Upper lobe of right lung (tissue), 1 donor: ENCODE results near the gene MSANTD4. TPM values are rescaled to one million over a fixed set of nuclear protein-coding genes. Genes with fewer than 3 reads are reported as not detected.
A peak's percentile ranks its signal among the peaks of the same experiment; 100 is the strongest.

Experiments
- ATAC-seq: fragments of 200-7000 bp; cut with Tn5 transposase; one replicate; pipeline ENCODE4 v1.9.1; 2020; ENCODE audit warnings: mild to moderate bottlenecking, moderate library complexity
- DNase-seq: peaks from one replicate; pipeline ENCODE4 v3.0.0-alpha.2; 2020
- H3K27ac ChIP-seq: fragments of 200-600 bp; one replicate; pipeline ENCODE4 v1.8.0; 2022
- H3K27me3 ChIP-seq: fragments of 200-600 bp; one replicate; pipeline ENCODE4 v1.8.0; 2022; ENCODE audit warnings: mild to moderate bottlenecking
- H3K36me3 ChIP-seq: fragments of 200-600 bp; one replicate; pipeline ENCODE4 v1.8.0; 2022
- H3K4me1 ChIP-seq: fragments of 200-600 bp; one replicate; pipeline ENCODE4 v1.8.0; 2022
- H3K4me3 ChIP-seq: fragments of 200-600 bp; one replicate; pipeline ENCODE4 v1.8.0; 2022; ENCODE audit warnings: mild to moderate bottlenecking
- H3K9me3 ChIP-seq: fragments of 200-600 bp; one replicate; pipeline ENCODE4 v1.8.0; 2022
- CTCF ChIP-seq: fragments of 200-600 bp; IDR thresholded peaks from one replicate; pipeline ENCODE4 v1.8.0; 2022; ENCODE audit warnings: antibody characterized with exemption
- intact Hi-C: fragments of 100-400 bp; cut with DNase I; formaldehyde crosslinking; loops from one replicate; pipeline ENCODE4 v1.11.0; 2022
- total RNA-seq: library from RNA; stranded (reverse); fragmentation: NEBNext Ultra II Directional; extraction: Animal tissue kit (Norgen Biotek cat#: 25700); gene quantifications from one replicate; pipeline ENCODE4 v1.2.1, GENCODE V29; 2021
- donor health status: DM: no; HTN: yes; CAD: no; lungs with severe emphysema.

MSANTD4 gene
- total RNA-seq, 1 donor from 2014 or later = 15.4 TPM

GRCh38 chr11:106021181-106021966 is 666 bp downstream of the MSANTD4 start:
- H3K27ac ChIP-seq = peak overlapping the region; percentile 81
- H3K9me3 ChIP-seq = no peaks in the 10 kb centered on the region
- H3K4me1 ChIP-seq = peaks cover 5% of the 10 kb centered on the region
- TF ChIP-seq CTCF = no peak
- DNase-seq = no peak
- H3K27me3 ChIP-seq = no peaks in the 10 kb centered on the region
- intact Hi-C loops = no loop called here
- H3K4me3 ChIP-seq = peak overlapping the region; percentile 86
- ATAC-seq = peak; percentile 2
- H3K36me3 ChIP-seq = no peaks in the 10 kb centered on the region

DNA sequence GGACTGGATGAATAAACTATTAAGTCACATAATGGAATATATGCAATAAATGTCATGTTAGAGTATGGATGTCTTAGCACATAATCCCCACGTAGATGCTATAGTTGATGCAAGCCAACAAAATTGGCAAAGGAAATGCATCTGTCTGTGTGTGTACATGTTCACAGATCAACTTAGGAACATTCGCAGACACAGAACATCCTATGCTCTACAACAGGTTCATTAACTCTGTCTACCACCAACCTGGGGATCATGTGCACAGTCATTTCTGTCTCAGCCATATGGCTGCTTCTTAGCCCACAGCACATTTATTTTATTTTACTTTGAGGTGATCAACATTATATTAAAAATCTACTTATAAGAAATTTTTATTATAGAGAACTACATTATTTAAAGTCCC is 4.9 kb downstream of the MSANTD4 start:
- ATAC-seq = no peak
- peaks cover 5% of the 10 kb centered on the region for H3K4me1 ChIP-seq
- no peak for DNase-seq
- no peaks in the 10 kb centered on the region for H3K9me3 ChIP-seq
- no peak overlapping the region for H3K27ac ChIP-seq
- H3K36me3 ChIP-seq = no peaks in the 10 kb centered on the region
- H3K27me3 ChIP-seq = no peaks in the 10 kb centered on the region
- intact Hi-C loops = no loop called here
- TF ChIP-seq CTCF = no peak
- H3K4me3 ChIP-seq = no peak overlapping the region

GRCh38 chr11:106015066-106015465 is 7.0 kb downstream of the MSANTD4 start:
- DNase-seq = no peak
- H3K27me3 ChIP-seq = no peaks in the 10 kb centered on the region
- no peak overlapping the region for H3K4me3 ChIP-seq
- TF ChIP-seq CTCF = no peak
- intact Hi-C loops = no loop called here
- peaks cover 4% of the 10 kb centered on the region for H3K4me1 ChIP-seq
- no peak for ATAC-seq
- peaks cover 10% of the 10 kb centered on the region for H3K36me3 ChIP-seq
- H3K27ac ChIP-seq = no peak overlapping the region
- no peaks in the 10 kb centered on the region for H3K9me3 ChIP-seq

- DNase-seq = no peak
- Histone ChIP-seq H3K27ac (no peak overlapping the region), H3K4me3 (no peak overlapping the region), H3K36me3 (peaks cover 14% of the 10 kb centered on the region), H3K9me3 (no peaks in the 10 kb centered on the region), H3K4me1 (no peaks in the 10 kb centered on the region), H3K27me3 (no peaks in the 10 kb centered on the region)
- ATAC-seq = no peak
- intact Hi-C loops = no loop called here
- TF ChIP-seq CTCF = no peak
Measured at GRCh38 chr11:106014620-106015019, 7.4 kb downstream of the MSANTD4 start.

DNA sequence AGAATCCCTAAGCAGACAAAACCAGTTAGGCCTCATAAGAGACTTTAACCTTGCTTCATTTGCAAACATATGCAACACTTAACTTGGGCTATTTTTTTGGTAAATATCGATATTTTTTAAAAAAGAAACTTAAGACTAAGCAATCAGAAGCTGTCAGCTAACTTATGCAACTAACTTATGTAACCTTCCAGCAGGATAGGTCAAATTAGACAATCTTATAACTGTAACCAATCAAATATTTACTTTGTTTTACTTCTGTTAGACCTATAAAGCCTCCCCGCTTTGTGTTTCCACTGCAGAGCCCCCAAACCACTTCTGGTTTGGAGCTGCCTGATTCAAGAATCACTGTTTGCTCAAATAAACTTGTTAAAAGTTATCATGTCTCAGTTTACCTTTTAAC is 8.0 kb downstream of the MSANTD4 start:
- H3K4me3 ChIP-seq = no peak overlapping the region
- no peak for TF ChIP-seq CTCF
- no peaks in the 10 kb centered on the region for H3K27me3 ChIP-seq
- no peaks in the 10 kb centered on the region for H3K4me1 ChIP-seq
- H3K9me3 ChIP-seq = no peaks in the 10 kb centered on the region
- DNase-seq = no peak
- H3K36me3 ChIP-seq = peaks cover 20% of the 10 kb centered on the region
- H3K27ac ChIP-seq = no peak overlapping the region
- no peak for ATAC-seq
- intact Hi-C loops = no loop called here

- intact Hi-C loops = no loop called here
Measured at GRCh38 chr11:106012744-106013143, 9.3 kb downstream of the MSANTD4 start.

More at GRCh38 chr11:106012744-106013143, 9.3 kb downstream of the MSANTD4 start:
- Histone ChIP-seq H3K36me3 (peaks cover 29% of the 10 kb centered on the region), H3K9me3 (no peaks in the 10 kb centered on the region), H3K4me1 (no peaks in the 10 kb centered on the region), H3K27ac (no peak overlapping the region), H3K27me3 (no peaks in the 10 kb centered on the region), H3K4me3 (no peak overlapping the region)
- ATAC-seq = no peak
- TF ChIP-seq CTCF = no peak
- DNase-seq = no peak
